GM12865 (cell line): ENCODE results near the gene ENG.

Source experiments
- DNase-seq: peaks from one replicate; pipeline ENCODE4 v3.0.0; 2010; ENCODE audit warnings: low read depth
- H3K4me3 ChIP-seq: 2 replicates; pipeline ENCODE4 v1.5.1; 2011; ENCODE audit warnings: mild to moderate bottlenecking, low read depth, low read length, control low read depth
- CTCF ChIP-seq: IDR thresholded peaks from 2 replicates; pipeline ENCODE4 v1.5.1; 2011; ENCODE audit warnings: low read length, control low read depth, low read depth, inconsistent platforms; ENCODE audit not compliant: insufficient read depth; ENCODE audit errors: missing control alignments

Gene ENG

DNA sequence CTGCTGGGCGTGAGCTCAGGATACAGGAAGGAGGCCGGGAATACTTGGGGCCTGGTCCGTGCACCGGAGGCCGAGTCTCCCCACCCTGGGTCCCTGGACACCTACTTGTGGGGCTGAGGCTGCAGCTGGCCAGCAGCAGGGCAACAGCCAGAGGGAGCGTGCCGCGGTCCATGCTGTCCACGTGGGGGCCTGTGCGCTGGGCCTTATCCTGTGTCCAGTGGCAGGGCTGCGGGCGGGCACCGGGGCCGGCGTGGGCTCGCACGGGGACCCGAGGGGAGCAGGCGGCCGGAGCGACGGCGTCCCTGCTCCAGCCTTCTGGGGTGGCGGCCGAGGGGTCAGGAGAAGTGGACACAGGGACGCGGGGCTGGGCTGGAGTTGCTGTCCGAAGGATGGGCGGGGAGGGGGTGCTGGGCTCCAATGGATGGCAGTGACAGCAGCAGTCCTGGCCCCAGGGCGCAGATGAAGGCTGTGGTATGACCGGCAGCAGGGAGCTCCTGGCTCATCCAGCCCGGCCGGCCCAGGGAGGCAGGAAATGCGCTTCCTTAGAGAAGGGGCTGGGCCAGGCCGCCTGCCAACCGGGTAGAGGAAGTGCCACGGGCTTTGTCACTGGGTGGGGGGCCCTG lies at the start of gene ENG:
ENG (minus strand) TSS at position 475 of the 623 bp plus-strand sequence; CDS start at position 172, 303 bp downstream.
- no peak for DNase-seq
- TF ChIP-seq CTCF = no peak
- no peak within 1 kb of the TSS for H3K4me3 ChIP-seq

GRCh38 chr9:127903557-127904475 lies 49.4 kb upstream of the ENG start:
- peak; percentile 95 for DNase-seq
- H3K4me3 ChIP-seq = peak overlapping the region; percentile 64
- TF ChIP-seq CTCF = no peak

- DNase-seq = peak; percentile 84
- H3K4me3 ChIP-seq = peak within 1 kb of the TSS; percentile 92
- TF ChIP-seq CTCF = no peak
Measured at GRCh38 chr9:127899128-127899943, 44.9 kb upstream of the ENG start, which contains the start of gene ST6GALNAC6. Gene ST6GALNAC6, minus strand, starts transcription at chr9:127899603. Its CDS starts 1,622 bp downstream, at chr9:127897981.

DNA sequence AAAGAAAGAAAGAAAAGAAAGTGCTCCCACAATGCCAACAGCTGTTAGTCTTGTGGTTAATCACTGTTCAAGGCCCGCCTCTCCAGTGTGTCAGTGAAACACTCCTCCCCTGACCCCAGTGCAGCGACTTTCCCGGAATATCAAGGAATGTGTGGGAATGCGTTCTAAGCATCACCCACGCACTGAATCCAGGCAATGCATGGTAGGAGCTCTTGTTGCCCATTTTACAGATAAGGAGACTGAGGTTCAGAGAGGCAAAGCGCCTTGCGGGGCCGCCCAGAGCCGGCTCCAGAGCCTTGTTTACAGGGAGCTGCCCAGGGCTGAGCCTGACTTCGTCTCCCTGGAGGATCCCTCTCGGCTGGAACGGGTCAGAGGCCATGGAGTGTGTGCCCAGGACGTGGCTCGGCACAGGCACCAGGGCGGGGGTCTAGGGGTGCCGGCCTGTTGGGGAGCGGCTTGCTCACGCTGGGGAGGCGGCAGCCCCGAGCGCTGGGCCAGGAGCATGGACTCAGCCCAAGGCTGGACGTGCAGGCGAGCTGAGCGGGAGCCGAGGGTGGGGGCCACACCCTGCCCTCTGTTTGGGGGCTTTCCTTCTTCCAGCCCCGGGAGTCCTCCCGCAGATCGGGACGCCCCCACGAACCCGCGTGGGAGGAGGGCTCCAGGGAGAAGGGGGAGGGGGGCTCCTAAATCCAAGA lies 44.1 kb upstream of the ENG start:
- H3K4me3 ChIP-seq = peak overlapping the region; percentile 92
- DNase-seq = no peak
- TF ChIP-seq CTCF = no peak

- peak; percentile 40 for DNase-seq
- H3K4me3 ChIP-seq = no peak overlapping the region
- TF ChIP-seq CTCF = no peak
Measured at GRCh38 chr9:127897193-127897692, 42.8 kb upstream of the ENG start.
